ENCODE results near the gene KIF1A.

KIF1A gene

DNA sequence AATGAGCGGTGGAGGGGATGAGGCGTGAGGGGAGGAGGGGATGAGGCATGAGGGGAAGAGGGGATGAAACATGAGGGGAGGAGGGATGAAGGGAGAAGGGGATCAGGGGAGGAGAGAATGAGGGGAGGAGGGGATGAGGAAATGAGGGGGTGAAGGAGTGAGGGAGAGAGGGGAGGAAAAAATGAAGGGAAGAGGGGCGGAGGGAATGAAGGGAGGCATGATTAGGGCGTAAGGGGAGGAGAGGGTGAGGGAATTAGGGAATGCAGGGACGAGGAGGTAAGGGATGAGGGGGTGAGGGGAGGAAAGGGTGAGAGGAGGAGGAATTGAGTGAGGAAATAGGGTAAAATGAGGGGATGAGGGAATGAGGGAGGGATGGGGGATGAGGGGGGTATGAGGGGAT is 87.8 kb downstream of the KIF1A start:
- FAIRE-seq: no peak

DNA sequence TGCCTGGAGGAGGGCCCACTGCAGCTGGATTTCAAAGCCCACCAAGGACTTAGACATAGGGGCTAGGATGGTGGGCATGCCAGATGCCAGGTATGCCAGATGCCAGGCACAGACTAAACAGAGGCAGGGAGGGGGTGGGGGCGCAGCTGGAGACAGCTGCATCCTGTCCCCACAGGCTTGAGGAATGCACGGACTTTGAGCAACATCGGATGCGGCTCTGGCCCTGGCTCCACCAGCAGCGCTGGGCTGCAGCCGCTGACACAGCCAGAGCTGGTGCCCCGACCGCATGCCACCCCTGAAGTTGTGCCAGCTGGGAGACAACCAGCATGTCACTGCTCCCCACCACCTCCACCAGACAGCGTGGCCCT is 88.9 kb downstream of the KIF1A start:
- FAIRE-seq: no peak

DNA sequence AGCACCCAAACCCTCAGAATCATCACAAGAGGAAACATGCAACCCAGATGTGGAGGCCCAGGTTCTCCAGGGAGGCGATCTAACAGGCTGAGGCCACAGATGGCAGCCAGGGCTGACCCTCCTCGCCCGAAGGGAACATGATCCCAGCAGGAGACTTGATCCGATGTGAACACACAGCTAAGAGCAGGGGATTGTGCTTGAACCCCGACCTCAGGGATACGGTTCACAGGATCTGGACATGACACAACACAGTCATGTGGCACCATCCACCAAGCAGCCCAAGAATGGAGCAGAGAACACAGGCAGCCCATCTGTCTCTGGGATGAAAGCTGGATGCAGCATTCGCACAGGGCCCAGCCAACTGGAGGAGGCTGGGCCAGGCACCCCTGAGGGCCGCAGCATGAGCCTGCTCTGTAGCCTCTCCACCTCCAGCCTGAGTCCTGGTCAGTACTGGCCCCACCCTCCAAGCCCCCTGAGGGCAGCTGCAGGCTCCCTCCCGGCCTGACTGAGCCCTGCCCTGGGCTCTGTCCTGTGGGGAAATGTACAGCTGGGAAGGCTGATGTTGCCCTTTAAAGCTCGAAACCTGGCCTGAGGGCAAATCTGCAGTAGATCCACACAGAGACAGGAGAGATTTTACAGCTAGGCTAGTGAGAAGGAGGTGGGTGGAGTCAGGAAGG is 89.4 kb downstream of the KIF1A start:
- no peak for FAIRE-seq

GRCh38 chr2:240728827-240729226 is 91.2 kb downstream of the KIF1A start:
- no peak for FAIRE-seq

GRCh38 chr2:240728361-240728760 is 91.7 kb downstream of the KIF1A start:
- FAIRE-seq: no peak

DNA sequence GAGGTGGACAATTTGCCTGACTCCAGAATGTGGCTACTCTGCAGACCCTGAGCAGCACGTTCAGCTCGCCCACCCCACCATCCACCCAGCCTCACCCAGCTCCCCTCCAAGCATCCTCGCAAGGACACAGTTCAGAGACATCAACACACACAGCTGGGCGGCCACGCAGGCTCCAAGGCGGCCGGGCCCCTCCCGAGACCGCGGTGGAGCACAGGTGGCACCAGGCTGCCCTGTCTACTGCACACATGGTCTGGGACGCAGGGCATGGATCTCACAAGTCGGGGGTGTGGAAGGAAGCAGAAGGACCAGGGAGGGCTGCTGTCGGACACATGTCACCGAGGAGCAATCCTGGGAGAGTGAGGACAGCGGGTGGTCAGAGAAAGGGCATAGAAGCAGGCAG is 92.1 kb downstream of the KIF1A start:
- FAIRE-seq: no peak

DNA sequence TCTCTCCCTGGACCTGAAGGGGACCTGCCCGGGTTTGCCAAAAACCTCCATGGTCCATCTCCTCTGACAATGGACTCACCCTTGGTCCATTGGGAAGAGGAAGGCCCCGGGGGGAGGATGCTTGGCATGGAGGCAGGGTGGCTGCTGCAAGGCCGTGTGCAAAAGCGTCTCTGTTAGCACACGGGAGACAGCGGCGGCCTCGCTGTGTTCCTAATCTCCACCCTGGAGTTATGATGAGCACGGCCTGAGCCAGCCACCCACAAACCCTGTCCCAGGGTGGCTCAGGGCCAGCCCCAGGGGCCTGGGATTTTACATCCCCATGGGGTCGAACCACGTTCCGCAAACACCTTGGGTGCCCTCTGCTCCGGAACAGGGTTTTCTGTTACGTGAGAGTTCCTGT is 92.6 kb downstream of the KIF1A start:
- FAIRE-seq: no peak

- FAIRE-seq: no peak
These were observed 93.1 kb downstream of the KIF1A start for GRCh38 chr2:240726876-240727275.

DNA sequence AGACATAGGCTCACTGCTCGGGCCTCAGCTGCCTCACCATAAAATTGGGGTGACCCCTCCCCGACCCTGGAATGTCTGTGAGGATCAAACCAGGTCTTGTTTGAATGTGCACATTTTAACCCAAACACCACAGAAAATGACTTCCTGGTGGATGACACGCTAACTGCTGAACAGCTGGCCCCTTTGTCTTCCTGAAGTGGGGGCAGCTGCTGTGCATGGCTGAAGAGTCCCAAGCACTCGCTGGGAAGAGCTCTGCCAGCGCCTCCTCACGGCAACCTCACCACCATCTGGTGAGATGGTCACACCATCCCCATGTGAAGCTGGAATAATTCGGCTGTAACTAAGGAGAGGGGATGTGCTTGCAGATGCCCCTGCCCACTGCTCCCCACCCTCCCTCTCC is 94.3 kb downstream of the KIF1A start:
- no peak for FAIRE-seq

DNA sequence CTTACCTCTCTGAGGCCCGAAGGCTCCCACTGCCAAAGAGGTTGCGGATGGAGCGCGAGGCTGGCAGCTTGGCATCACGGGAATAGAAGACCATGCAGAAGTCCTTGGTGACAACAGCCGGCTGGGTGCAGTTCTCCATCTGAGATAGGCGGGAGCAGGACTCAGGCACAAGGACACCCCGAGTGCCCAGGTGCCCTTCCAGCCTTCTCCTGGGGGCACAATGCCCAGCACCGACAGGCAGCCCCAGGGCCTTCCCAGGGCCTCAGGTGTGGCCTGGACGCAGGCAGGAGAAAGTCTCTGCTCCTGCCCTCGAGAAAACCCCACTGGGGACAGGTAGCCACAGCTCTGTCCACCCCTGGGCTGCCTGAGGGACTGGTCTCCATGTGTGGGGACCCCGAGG is 94.8 kb downstream of the KIF1A start:
- FAIRE-seq: no peak

GRCh38 chr2:240724431-240724830 is 95.6 kb downstream of the KIF1A start:
- no peak for FAIRE-seq

DNA sequence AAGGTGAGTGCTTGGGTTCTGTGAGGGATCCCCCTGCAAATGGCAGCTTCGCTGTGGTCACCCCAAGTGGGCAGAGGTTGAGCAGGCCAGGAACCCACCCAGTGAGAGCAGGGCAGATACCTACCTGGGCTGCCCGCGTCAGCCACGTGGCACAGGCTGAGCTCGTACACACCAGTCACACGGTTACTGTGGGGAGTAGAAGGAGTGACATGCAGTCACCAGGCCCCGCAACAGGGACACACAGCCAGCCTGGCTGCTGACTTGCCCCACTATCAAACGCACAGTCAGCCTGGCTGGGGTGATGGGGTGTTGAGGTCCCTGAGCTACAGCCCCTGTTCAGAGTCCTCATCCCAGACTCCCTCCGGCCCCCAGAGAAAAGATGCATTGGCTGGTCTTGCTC is 96.2 kb downstream of the KIF1A start:
- FAIRE-seq: no peak

- no peak for FAIRE-seq
These were observed 97.0 kb downstream of the KIF1A start for GRCh38 chr2:240722796-240723735.

- FAIRE-seq: no peak
These were observed 97.6 kb downstream of the KIF1A start for GRCh38 chr2:240722376-240722775.

DNA sequence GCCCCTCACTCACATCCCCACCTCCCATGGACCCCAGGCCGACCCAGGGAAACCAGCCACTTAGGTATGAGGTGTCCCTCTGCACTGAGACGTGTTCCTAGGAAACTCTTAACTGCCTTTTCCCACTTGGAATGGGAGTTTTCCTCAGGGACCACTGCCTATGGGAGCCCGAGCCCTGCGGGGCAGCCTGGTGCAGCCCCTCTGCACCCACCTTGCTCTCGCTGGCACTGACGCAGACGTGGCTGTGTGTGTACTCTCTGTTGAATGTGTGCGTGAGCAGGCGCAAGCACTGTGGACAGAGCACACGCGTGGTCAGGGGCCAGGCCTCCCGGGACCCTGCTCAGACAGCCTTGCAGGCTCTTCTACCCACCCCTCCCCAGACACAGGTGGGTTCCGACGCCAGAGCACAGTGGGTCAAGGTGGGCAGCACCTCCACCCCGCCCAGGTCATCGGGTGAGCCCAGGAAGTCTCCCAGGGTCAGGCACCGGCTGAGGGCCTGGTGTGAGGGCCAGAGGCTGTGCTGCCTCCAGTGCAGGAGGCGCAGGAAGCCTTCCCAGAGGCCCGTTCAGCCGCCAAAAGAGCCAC is 98.3 kb downstream of the KIF1A start:
- no peak for FAIRE-seq

DNA sequence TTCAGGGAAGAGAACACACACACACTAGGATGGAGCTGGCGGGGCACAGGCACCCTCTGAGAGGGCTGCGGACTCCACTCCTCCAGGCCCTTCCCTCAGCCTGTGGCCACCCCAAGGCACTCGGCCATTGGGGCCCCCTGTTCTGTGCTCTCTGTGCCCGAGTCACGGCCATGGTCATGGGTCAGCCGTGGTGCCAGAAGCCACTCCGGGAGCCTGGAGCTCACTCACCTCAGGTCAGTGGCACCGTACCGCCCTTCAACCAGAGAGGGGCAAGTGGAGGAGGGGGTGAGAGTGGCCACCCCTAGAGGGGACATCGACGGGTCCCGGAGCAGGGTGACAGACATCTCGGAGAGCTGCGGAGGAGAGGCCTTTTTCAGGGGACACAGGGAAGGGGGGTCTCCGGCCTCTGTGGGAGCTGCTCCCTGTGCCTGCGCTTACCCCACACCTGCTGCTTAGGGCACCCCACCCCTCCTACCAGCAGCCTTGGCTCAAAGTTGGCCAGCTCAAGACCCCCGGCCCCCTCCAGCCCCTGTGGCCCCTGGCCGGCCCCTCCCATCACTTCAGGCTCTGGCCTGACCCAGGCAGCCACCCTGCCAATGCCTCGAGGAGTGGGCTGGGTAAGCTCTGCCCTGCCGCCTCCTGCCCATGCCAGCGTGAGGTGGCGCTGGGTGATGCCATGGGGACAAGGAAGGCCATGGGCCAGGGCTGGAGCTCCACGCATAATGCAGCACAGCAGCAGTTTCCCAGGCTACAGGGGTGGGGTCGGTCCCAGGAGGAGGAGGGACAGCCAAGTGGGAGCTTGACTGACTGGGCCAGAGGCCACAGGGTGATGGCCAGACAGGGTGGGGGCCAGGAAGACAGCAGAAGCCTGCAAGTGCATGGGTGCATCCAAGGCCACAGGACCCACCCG is 99.1 kb downstream of the KIF1A start:
- no peak for FAIRE-seq

DNA sequence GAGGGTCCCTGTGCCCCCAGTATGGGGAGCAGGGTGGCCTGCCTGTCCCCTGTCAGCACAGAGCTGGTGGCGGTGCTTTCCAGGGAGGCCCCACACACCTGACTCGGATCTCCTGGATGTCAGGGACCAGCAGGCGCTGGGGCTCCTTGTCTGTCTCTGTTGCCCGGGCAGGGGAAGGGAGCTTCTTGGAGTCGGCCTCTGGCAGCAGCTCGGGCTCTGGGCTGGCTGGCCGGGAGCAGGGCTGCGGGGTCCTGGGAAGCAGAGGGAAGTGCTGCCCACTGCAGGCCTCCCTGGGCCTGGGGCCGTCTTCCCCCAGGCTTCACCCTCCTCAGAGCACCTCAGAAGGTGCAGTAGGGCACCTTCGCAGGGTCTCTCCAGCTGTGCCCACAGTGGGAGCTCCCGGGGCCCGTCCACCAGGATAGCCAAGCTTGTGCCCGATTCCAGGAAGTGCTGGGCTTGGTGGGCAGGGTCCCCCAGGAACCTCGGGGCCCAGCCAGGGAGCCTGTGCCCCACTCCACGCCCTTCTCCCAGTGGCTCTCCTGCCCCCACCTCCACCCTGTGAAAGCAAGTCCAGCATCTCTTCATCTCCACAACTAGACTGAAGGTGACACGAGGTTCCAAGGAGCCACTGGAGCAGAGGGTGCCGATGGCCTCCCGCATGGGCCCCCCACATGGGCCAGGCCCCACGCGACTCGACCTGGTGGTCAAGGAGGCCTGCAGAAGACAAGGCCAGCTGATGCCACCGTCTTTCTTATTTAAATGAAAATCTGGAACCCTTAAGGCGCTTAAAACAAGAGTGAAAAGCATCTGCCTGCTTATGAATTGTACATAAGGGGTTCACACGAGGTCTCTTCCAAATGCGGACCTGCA is 100.1 kb downstream of the KIF1A start:
- no peak for FAIRE-seq

GRCh38 chr2:240718896-240719490 is 101.0 kb downstream of the KIF1A start:
- FAIRE-seq: no peak

DNA sequence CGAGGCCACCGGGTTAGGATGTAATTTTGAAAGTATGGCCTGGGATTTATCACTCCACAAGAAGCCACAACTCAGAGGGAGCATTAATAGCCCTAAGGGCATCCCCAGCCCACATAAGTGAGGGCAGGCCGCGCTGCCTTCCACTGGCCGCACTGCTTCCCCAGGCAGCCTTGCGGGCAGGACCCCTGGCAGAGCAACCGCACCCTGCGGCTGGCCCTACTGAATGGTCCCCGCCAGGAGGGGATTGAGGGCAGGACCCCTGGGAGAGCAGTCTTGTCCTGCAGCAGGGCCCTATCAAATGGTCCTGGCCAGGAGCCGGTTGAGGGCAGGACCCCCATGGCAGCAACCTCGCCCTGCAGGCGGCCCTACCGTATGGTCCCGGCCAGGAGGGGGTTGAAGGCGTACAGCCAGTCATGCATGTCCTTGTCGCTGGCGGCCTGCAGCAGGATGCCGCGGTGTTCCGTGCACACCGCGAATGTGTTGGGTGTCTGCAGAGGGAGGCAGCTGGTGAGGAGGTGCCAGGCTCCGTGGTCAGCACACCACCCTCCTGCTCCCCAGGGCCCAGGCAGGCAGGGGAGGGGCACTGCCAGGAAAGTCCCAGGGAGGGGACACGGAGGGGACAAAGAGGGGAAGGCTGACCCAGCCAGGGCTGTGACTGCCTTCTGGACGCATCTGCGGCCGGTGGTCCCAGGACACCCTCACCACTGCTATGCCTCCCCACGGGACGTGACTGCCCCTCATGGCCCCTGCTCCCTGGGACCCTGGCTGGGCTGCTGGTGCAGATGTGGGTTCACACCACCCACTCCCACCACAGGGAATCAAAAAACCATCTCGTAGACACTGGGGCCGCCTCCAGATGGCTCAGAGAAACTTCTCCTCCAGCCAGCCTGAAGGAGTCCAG is 102.1 kb downstream of the KIF1A start:
- FAIRE-seq: no peak

DNA sequence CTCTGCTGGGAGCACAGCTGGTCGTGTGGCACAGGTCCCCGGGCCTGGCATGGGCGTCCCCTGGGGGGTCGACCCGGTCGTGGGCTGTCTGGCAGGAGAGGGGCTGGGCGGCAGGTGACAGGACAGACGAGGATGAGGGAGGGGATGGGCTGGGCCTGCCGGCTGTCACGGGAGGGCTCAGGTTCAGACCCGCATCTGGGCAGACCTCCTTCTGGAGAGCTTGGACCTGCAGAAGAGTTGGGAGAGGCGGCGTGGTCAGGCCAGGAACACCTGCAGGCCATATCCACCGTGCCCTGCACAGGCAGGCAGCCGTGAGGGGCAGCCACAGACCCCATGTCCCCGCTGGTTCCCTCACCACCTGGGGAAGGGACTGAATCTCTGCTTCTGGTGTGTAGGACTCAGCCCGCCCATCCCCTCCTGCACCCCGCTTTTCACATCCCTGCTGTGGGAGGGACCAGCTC is 102.8 kb downstream of the KIF1A start:
- no peak for FAIRE-seq
